GM23338 (cell line): ENCODE results near the gene DHX34. TPM values are rescaled to one million over a fixed set of nuclear protein-coding genes. Genes with fewer than 3 reads are reported as not detected.

ENCODE experiments used
- ATAC-seq: fragments of 200-7000 bp; cut with Tn5 transposase; 3 replicates; pipeline ENCODE4 v1.9.1; 2020
- DNase-seq: peaks from one replicate; pipeline ENCODE4 v3.0.0-alpha.2; 2015; ENCODE audit warnings: low spot score
- H2AFZ ChIP-seq: fragments of 200-600 bp; sonication (generic); 2 replicates; pipeline ENCODE4 v1.8.0; 2016; ENCODE audit warnings: antibody characterized with exemption, mild to moderate bottlenecking, moderate library complexity
- H3F3A ChIP-seq: fragments of 200-600 bp; sonication (generic); replicated peaks from 2 replicates; pipeline ENCODE4 v1.8.0; 2017; ENCODE audit warnings: antibody characterized with exemption, mixed run types, low read depth
- H3K27ac ChIP-seq: fragments of 200-600 bp; sonication (generic); 2 replicates; pipeline ENCODE4 v1.6.1; 2016; ENCODE audit warnings: low read depth
- H3K27me3 ChIP-seq: fragments of 200-600 bp; sonication (generic); 2 replicates; pipeline ENCODE4 v1.8.0; 2016; ENCODE audit warnings: mild to moderate bottlenecking, mixed run types, moderate library complexity; ENCODE audit not compliant: insufficient read depth
- H3K36me3 ChIP-seq: fragments of 200-600 bp; sonication (generic); 2 replicates; pipeline ENCODE4 v1.8.0; 2016; ENCODE audit warnings: mild to moderate bottlenecking; ENCODE audit not compliant: insufficient read depth
- H3K4me1 ChIP-seq: fragments of 200-600 bp; sonication (generic); 2 replicates; pipeline ENCODE4 v1.8.0; 2016; ENCODE audit warnings: mild to moderate bottlenecking, moderate library complexity; ENCODE audit not compliant: insufficient read depth
- H3K4me2 ChIP-seq: fragments of 200-600 bp; sonication (generic); 2 replicates; pipeline ENCODE4 v1.7.1; 2017; ENCODE audit warnings: mixed run types
- H3K4me3 ChIP-seq: fragments of 200-600 bp; sonication (generic); 2 replicates; pipeline ENCODE4 v1.6.1; 2016; ENCODE audit warnings: mixed run types
- H3K79me2 ChIP-seq: fragments of 200-600 bp; sonication (generic); replicated peaks from 2 replicates; pipeline ENCODE4 v1.8.0; 2017; ENCODE audit warnings: mild to moderate bottlenecking; ENCODE audit not compliant: insufficient read depth
- H3K9me2 ChIP-seq: fragments of 200-600 bp; sonication (generic); 2 replicates; pipeline ENCODE4 v1.8.0; 2017; ENCODE audit not compliant: insufficient read depth
- H4K20me1 ChIP-seq: fragments of 200-600 bp; sonication (generic); replicated peaks from 2 replicates; pipeline ENCODE4 v1.8.0; 2017; ENCODE audit warnings: mild to moderate bottlenecking; ENCODE audit not compliant: insufficient read depth
- H3K27ac Mint-ChIP-seq: 2 replicates; pipeline ENCODE4 v1.8.0; 2020; ENCODE audit warnings: inconsistent platforms, mild to moderate bottlenecking, moderate library complexity, mixed read lengths
- H3K27me3 Mint-ChIP-seq: 3 replicates; pipeline ENCODE4 v1.8.0; 2022; ENCODE audit warnings: low read depth, mild to moderate bottlenecking, moderate library complexity, mixed read lengths, inconsistent platforms; ENCODE audit not compliant: insufficient read depth, poor library complexity
- H3K36me3 Mint-ChIP-seq: 3 replicates; pipeline ENCODE4 v1.8.0; 2021; ENCODE audit warnings: low read depth, mild to moderate bottlenecking, inconsistent platforms, moderate library complexity, mixed read lengths
- H3K4me1 Mint-ChIP-seq: 3 replicates; pipeline ENCODE4 v1.8.0; 2020; ENCODE audit warnings: mild to moderate bottlenecking, inconsistent platforms, mixed read lengths
- H3K4me3 Mint-ChIP-seq: 3 replicates; pipeline ENCODE4 v1.8.0; 2021; ENCODE audit warnings: moderate library complexity, mild to moderate bottlenecking, inconsistent platforms, mixed read lengths
- H3K9me3 Mint-ChIP-seq: 3 replicates; pipeline ENCODE4 v1.8.0; 2020; ENCODE audit warnings: moderate library complexity, mild to moderate bottlenecking, inconsistent platforms, mixed read lengths
- CREB1 ChIP-seq: fragments of 250-450 bp; sonication (Bioruptor Pico); IDR thresholded peaks from 2 replicates; pipeline ENCODE4 v1.5.0; 2020; ENCODE audit warnings: low read depth, mild to moderate bottlenecking, moderate library complexity
- EZH2 ChIP-seq: fragments of 200-600 bp; sonication (generic); IDR thresholded peaks from one replicate; pipeline ENCODE4 v1.8.0; 2017; ENCODE audit warnings: antibody characterized with exemption, mild to moderate bottlenecking, low read depth; ENCODE audit not compliant: unreplicated experiment
- EZH2phosphoT487 ChIP-seq: fragments of 200-600 bp; sonication (generic); IDR thresholded peaks from one replicate; pipeline ENCODE4 v1.8.1; 2018; ENCODE audit warnings: antibody characterized with exemption; ENCODE audit not compliant: unreplicated experiment
- JUNB ChIP-seq: IDR thresholded peaks from one replicate; pipeline ENCODE4 v1.6.1; 2016; ENCODE audit warnings: antibody characterized with exemption; ENCODE audit not compliant: unreplicated experiment
- NANOG ChIP-seq: IDR thresholded peaks from 2 replicates; pipeline ENCODE4 v1.6.1; 2016; ENCODE audit warnings: antibody characterized with exemption, borderline replicate concordance
- POLR2AphosphoS5 ChIP-seq: IDR thresholded peaks from 2 replicates; pipeline ENCODE4 v1.6.1; 2016; ENCODE audit warnings: antibody characterized with exemption, low read depth
- STAT1 ChIP-seq: IDR thresholded peaks from one replicate; pipeline ENCODE4 v1.6.1; 2016; ENCODE audit warnings: antibody characterized with exemption; ENCODE audit not compliant: unreplicated experiment
- ZNF114 ChIP-seq: fragments of 250-450 bp; sonication (Bioruptor Pico); IDR thresholded peaks from 2 replicates; pipeline ENCODE4 v1.5.0; 2020; ENCODE audit warnings: mild to moderate bottlenecking, moderate library complexity
- ZNF331 ChIP-seq: fragments of 250-450 bp; sonication (Bioruptor Pico); IDR thresholded peaks from 2 replicates; pipeline ENCODE4 v1.5.0; 2020; ENCODE audit warnings: low read depth, mild to moderate bottlenecking, moderate library complexity
- polyA plus RNA-seq: library from polyadenylated mRNA; unstranded; fragments of >200 nt; fragmentation: Nextera tagmentation; extraction: Ambion mirVana; gene quantifications from 2 replicates; pipeline ENCODE4 v1.2.1, GENCODE V29; 2016
- total RNA-seq: library from RNA; depleted of rRNA; stranded (reverse); fragments of >200 nt; shearing (Covaris generic); gene quantifications from 2 replicates; pipeline ENCODE4 v1.2.3, GENCODE V29; 2014
- TF ChIP-seq, protein P1 (sequence below): IDR thresholded peaks from one replicate; pipeline ENCODE4 v1.6.1; 2018; ENCODE audit warnings: antibody characterized with exemption; ENCODE audit not compliant: unreplicated experiment
- TF ChIP-seq, protein P2 (sequence below): IDR thresholded peaks from 2 replicates; pipeline ENCODE4 v1.6.1; 2016; ENCODE audit warnings: antibody characterized with exemption
- TF ChIP-seq, protein P3 (sequence below), 2 experiments: fragments of 200-600 bp in 1 of 2; sonication (generic) in 1 of 2; conservative IDR thresholded peaks; 2 replicates each; pipeline versions ENCODE4 v1.5.1 to v1.6.1; 2016 to 2017; ENCODE audit warnings: antibody characterized with exemption in 2 of 2, low read depth in 2 of 2, mild to moderate bottlenecking in 2 of 2, moderate library complexity in 1 of 2

The DHX34 gene
- total and polyA plus RNA-seq, 2 experiments from 2014 or later = 16.3 to 50.1 TPM

DNA sequence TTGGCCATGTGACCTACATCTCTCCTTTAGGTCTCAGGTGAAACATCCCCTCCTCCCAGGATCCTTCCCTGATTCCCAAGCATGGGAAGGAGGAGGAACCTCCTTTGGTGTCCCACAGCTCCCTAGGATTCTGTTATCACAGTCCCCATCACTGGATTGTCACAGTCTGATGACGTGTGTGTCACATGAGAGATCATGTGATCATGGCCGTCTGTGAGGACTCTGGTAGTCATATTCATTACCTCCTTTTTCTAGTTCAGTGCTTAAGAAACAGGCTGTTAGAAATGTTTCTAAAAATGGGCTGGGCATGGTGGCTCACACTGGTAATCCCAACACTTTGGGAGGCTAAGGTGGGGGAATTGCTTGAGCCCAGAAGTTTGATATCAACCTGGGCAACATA is 3.0 kb downstream of the DHX34 start:
- H2AFZ ChIP-seq = no peak overlapping the region
- peaks cover 79% of the 10 kb centered on the region for H3K36me3 Mint-ChIP-seq
- H3F3A ChIP-seq = peaks cover 16% of the 10 kb centered on the region
- H3K4me2 ChIP-seq = no peak overlapping the region
- peaks cover 16% of the 10 kb centered on the region; the same call in 2 of the 3 replicates for H3K9me3 Mint-ChIP-seq
- TF ChIP-seq EZH2phosphoT487 = no peak
- TF ChIP-seq CREB1 (CRISPR knock-in tag) = peak; percentile 50
- ATAC-seq (no peak), DNase-seq (no peak)
- H3K4me1 Mint-ChIP-seq = peaks cover 28% of the 10 kb centered on the region
- no peaks in the 10 kb centered on the region for H3K9me2 ChIP-seq
- H3K4me3 ChIP-seq = no peak overlapping the region
- H3K4me3 Mint-ChIP-seq = peak overlapping the region; percentile 29; the same call in 1 of the 3 replicates
- peaks cover 17% of the 10 kb centered on the region for H3K27me3 Mint-ChIP-seq
- peaks cover 19% of the 10 kb centered on the region for H4K20me1 ChIP-seq
- H3K36me3 ChIP-seq = peaks cover 29% of the 10 kb centered on the region
- H3K27ac ChIP-seq = no peak overlapping the region; the same call in 1 of the 2 replicates
- no peak overlapping the region for H3K27ac Mint-ChIP-seq
- peaks cover 3% of the 10 kb centered on the region; the same call in 1 of the 2 replicates for H3K27me3 ChIP-seq
- H3K4me1 ChIP-seq = peaks cover 16% of the 10 kb centered on the region
- peaks cover 60% of the 10 kb centered on the region for H3K79me2 ChIP-seq

DNA sequence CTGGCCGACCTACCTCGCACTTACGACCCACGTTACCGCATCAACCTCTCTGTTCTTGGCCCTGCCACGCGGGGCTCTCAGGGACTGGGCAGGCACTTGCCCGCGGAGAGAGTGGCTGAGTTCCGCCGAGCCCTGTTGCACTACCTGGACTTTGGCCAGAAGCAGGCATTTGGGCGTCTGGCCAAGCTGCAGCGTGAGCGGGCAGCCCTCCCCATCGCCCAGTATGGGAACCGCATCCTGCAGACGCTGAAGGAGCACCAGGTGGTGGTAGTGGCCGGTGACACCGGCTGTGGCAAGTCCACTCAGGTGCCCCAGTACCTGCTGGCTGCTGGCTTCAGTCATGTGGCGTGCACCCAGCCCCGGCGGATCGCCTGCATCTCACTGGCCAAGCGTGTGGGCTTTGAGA is 4.2 kb downstream of the DHX34 start:
- H3K9me3 Mint-ChIP-seq = peaks cover 15% of the 10 kb centered on the region; the same call in 2 of the 3 replicates
- Histone ChIP-seq H3K4me3 (no peak overlapping the region), H3K27me3 (peaks cover 2% of the 10 kb centered on the region; the same call in 1 of the 2 replicates), H3K27ac (no peak overlapping the region), H2AFZ (no peak overlapping the region), H3K79me2 (peaks cover 60% of the 10 kb centered on the region), H4K20me1 (peaks cover 26% of the 10 kb centered on the region), H3K4me2 (no peak overlapping the region), H3K9me2 (no peaks in the 10 kb centered on the region), H3K36me3 (peaks cover 34% of the 10 kb centered on the region), H3F3A (peaks cover 16% of the 10 kb centered on the region), H3K4me1 (peaks cover 16% of the 10 kb centered on the region)
- H3K27me3 Mint-ChIP-seq = peaks cover 16% of the 10 kb centered on the region
- peaks cover 28% of the 10 kb centered on the region for H3K4me1 Mint-ChIP-seq
- no peak for DNase-seq
- H3K27ac Mint-ChIP-seq = no peak overlapping the region
- no peak for ATAC-seq
- no peak overlapping the region for H3K4me3 Mint-ChIP-seq
- TF ChIP-seq ZNF114 (CRISPR knock-in tag) = no peak
- no peak for TF ChIP-seq CREB1 (CRISPR knock-in tag)
- TF ChIP-seq, protein P1, sequence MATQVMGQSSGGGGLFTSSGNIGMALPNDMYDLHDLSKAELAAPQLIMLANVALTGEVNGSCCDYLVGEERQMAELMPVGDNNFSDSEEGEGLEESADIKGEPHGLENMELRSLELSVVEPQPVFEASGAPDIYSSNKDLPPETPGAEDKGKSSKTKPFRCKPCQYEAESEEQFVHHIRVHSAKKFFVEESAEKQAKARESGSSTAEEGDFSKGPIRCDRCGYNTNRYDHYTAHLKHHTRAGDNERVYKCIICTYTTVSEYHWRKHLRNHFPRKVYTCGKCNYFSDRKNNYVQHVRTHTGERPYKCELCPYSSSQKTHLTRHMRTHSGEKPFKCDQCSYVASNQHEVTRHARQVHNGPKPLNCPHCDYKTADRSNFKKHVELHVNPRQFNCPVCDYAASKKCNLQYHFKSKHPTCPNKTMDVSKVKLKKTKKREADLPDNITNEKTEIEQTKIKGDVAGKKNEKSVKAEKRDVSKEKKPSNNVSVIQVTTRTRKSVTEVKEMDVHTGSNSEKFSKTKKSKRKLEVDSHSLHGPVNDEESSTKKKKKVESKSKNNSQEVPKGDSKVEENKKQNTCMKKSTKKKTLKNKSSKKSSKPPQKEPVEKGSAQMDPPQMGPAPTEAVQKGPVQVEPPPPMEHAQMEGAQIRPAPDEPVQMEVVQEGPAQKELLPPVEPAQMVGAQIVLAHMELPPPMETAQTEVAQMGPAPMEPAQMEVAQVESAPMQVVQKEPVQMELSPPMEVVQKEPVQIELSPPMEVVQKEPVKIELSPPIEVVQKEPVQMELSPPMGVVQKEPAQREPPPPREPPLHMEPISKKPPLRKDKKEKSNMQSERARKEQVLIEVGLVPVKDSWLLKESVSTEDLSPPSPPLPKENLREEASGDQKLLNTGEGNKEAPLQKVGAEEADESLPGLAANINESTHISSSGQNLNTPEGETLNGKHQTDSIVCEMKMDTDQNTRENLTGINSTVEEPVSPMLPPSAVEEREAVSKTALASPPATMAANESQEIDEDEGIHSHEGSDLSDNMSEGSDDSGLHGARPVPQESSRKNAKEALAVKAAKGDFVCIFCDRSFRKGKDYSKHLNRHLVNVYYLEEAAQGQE = no peak
- peaks cover 90% of the 10 kb centered on the region for H3K36me3 Mint-ChIP-seq

DNA sequence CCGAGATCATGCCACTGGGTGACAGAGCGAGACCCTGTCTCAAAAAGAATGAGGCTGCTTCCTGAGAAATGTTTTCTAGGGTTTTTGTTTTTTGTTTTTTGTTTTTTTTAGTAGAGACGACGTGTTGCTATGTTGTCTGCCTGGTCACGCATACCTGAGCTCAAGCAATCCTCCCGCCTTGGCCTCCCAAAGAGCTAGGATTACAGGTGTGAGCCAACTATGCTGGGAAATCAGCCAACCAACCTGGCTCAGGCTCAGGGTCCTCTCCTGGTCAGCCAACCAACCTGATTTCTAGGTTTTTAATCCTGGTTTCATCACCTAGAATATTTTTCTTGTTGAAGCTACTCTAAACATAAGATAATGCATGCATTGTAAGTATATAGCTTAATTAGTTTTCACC is 7.8 kb downstream of the DHX34 start:
- Mint-ChIP-seq H3K4me3 (no peak overlapping the region), H3K27me3 (peaks cover 2% of the 10 kb centered on the region), H3K27ac (no peak overlapping the region), H3K36me3 (peaks cover 100% of the 10 kb centered on the region), H3K4me1 (peaks cover 2% of the 10 kb centered on the region; the same call in 2 of the 3 replicates), H3K9me3 (no peaks in the 10 kb centered on the region)
- Histone ChIP-seq H3K79me2 (peaks cover 34% of the 10 kb centered on the region), H3F3A (peaks cover 11% of the 10 kb centered on the region; the same call in 1 of the 2 replicates), H4K20me1 (peaks cover 33% of the 10 kb centered on the region), H3K4me1 (no peaks in the 10 kb centered on the region), H3K27me3 (no peaks in the 10 kb centered on the region), H3K27ac (no peak overlapping the region), H3K36me3 (peaks cover 62% of the 10 kb centered on the region), H2AFZ (no peak overlapping the region), H3K4me2 (no peak overlapping the region), H3K9me2 (no peaks in the 10 kb centered on the region), H3K4me3 (no peak overlapping the region)
- no peak for ATAC-seq
- no peak for DNase-seq
- TF ChIP-seq NANOG (no peak), ZNF114 (CRISPR knock-in tag) (no peak), JUNB (no peak), EZH2 (no peak), STAT1 (no peak), POLR2AphosphoS5 (no peak), ZNF331 (CRISPR knock-in tag) (no peak), EZH2phosphoT487 (no peak)
- TF ChIP-seq, protein P2, sequence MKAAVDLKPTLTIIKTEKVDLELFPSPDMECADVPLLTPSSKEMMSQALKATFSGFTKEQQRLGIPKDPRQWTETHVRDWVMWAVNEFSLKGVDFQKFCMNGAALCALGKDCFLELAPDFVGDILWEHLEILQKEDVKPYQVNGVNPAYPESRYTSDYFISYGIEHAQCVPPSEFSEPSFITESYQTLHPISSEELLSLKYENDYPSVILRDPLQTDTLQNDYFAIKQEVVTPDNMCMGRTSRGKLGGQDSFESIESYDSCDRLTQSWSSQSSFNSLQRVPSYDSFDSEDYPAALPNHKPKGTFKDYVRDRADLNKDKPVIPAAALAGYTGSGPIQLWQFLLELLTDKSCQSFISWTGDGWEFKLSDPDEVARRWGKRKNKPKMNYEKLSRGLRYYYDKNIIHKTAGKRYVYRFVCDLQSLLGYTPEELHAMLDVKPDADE = no peak
- TF ChIP-seq, protein P3, sequence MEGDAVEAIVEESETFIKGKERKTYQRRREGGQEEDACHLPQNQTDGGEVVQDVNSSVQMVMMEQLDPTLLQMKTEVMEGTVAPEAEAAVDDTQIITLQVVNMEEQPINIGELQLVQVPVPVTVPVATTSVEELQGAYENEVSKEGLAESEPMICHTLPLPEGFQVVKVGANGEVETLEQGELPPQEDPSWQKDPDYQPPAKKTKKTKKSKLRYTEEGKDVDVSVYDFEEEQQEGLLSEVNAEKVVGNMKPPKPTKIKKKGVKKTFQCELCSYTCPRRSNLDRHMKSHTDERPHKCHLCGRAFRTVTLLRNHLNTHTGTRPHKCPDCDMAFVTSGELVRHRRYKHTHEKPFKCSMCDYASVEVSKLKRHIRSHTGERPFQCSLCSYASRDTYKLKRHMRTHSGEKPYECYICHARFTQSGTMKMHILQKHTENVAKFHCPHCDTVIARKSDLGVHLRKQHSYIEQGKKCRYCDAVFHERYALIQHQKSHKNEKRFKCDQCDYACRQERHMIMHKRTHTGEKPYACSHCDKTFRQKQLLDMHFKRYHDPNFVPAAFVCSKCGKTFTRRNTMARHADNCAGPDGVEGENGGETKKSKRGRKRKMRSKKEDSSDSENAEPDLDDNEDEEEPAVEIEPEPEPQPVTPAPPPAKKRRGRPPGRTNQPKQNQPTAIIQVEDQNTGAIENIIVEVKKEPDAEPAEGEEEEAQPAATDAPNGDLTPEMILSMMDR (conservative IDR thresholded peaks at IDR 0.05; ENCODE audit: low read depth in 2 of 2) = no peak
